CD14-positive monocyte (primary cell): Measurements from ENCODE around the gene ZDHHC8. TPM values are rescaled to one million over a fixed set of nuclear protein-coding genes. Genes with fewer than 3 reads are reported as not detected.

Experiments used
- DNase-seq, 3 donors: peaks; one replicate each; pipeline ENCODE4 v3.0.0-alpha.2; 2011 to 2022
- H2AFZ ChIP-seq: 2 replicates; pipeline ENCODE4 v1.6.0; 2012; ENCODE audit warnings: mild to moderate bottlenecking, low read depth, low read length, inconsistent platforms; ENCODE audit not compliant: insufficient read depth, poor library complexity, severe bottlenecking
- H3K27ac ChIP-seq, 2 donors: 1 replicate in 1 of 2; 2 replicates in 1 of 2; pipeline ENCODE4 v1.5.1; 2012 to 2013; ENCODE audit warnings: low read length in 2 of 2, control low read depth in 1 of 2, inconsistent platforms in 1 of 2, low read depth in 1 of 2, mild to moderate bottlenecking in 1 of 2
- H3K27me3 ChIP-seq, 2 donors: one replicate each; pipeline versions ENCODE4 v1.6.0 to v1.6.1; 2011 to 2013; ENCODE audit warnings: low read length in 2 of 2; ENCODE audit not compliant: control insufficient read depth in 2 of 2, insufficient read depth in 2 of 2
- H3K36me3 ChIP-seq, 2 donors: replicated peaks in 1 of 2; 1 replicate in 1 of 2; 2 replicates in 1 of 2; pipeline versions ENCODE4 v1.5.1 to v1.6.1; 2012 to 2013; ENCODE audit warnings: low read length in 2 of 2, control low read depth in 1 of 2, inconsistent platforms in 1 of 2, mild to moderate bottlenecking in 1 of 2; ENCODE audit not compliant: insufficient read depth in 2 of 2, control insufficient read depth in 1 of 2
- H3K4me1 ChIP-seq, 2 donors: 1 replicate in 1 of 2; 2 replicates in 1 of 2; pipeline versions ENCODE4 v1.5.1 to v1.6.1; 2012 to 2013; ENCODE audit warnings: low read length in 2 of 2, control low read depth in 1 of 2, inconsistent platforms in 1 of 2, mild to moderate bottlenecking in 1 of 2, moderate library complexity in 1 of 2; ENCODE audit not compliant: insufficient read depth in 2 of 2, control insufficient read depth in 1 of 2
- H3K4me2 ChIP-seq: replicated peaks from 2 replicates; pipeline ENCODE3; 2012; ENCODE audit warnings: low read length, moderate library complexity, mild to moderate bottlenecking; ENCODE audit not compliant: poor library complexity, severe bottlenecking; ENCODE audit errors: extremely low read depth
- H3K4me3 ChIP-seq, 3 experiments: fragments of 200-600 bp in 1 of 3; sonication (generic) in 1 of 3; replicated peaks in 1 of 3; 1 replicate in 2 of 3; 2 replicates in 1 of 3; pipeline ENCODE4 v1.5.1; 2011 to 2013; ENCODE audit warnings: low read length in 3 of 3, mild to moderate bottlenecking in 3 of 3, control low read depth in 2 of 3, low read depth in 2 of 3, inconsistent platforms in 1 of 3, moderate library complexity in 1 of 3
- H3K79me2 ChIP-seq: 2 replicates; pipeline ENCODE4 v1.6.0; 2012; ENCODE audit warnings: mild to moderate bottlenecking, control low read depth, inconsistent platforms, low read length, moderate library complexity; ENCODE audit not compliant: insufficient read depth
- H3K9ac ChIP-seq: 2 replicates; pipeline ENCODE4 v1.6.0; 2017; ENCODE audit warnings: low read length, mild to moderate bottlenecking; ENCODE audit not compliant: insufficient read depth, poor library complexity, severe bottlenecking
- H3K9me3 ChIP-seq, 2 donors: replicated peaks in 1 of 2; 1 replicate in 1 of 2; 2 replicates in 1 of 2; pipeline versions ENCODE4 v1.5.1 to v1.6.1; 2012 to 2013; ENCODE audit warnings: low read length in 2 of 2, control low read depth in 1 of 2; ENCODE audit not compliant: control insufficient read depth in 1 of 2, insufficient read depth in 1 of 2
- H4K20me1 ChIP-seq: 2 replicates; pipeline ENCODE4 v1.6.0; 2012; ENCODE audit warnings: mild to moderate bottlenecking, low read length, control low read depth, moderate library complexity; ENCODE audit not compliant: insufficient read depth
- H3K27ac Mint-ChIP-seq, 7 donors: one replicate each; pipeline ENCODE4 v1.8.0; 2020; ENCODE audit warnings: mild to moderate bottlenecking in 7 of 7, mixed read lengths in 7 of 7, moderate library complexity in 6 of 7, inconsistent platforms in 2 of 7
- H3K27me3 Mint-ChIP-seq, 3 donors: one replicate each; pipeline ENCODE4 v1.8.0; 2021 to 2022; ENCODE audit warnings: low read depth in 3 of 3, mild to moderate bottlenecking in 3 of 3, mixed read lengths in 3 of 3, moderate library complexity in 3 of 3, inconsistent platforms in 1 of 3
- H3K36me3 Mint-ChIP-seq, 2 donors: one replicate each; pipeline ENCODE4 v1.8.0; 2020; ENCODE audit warnings: mixed read lengths in 2 of 2, inconsistent platforms in 1 of 2, mild to moderate bottlenecking in 1 of 2
- H3K4me1 Mint-ChIP-seq: one replicate; pipeline ENCODE4 v1.8.0; 2020; ENCODE audit warnings: mild to moderate bottlenecking, mixed read lengths
- H3K4me3 Mint-ChIP-seq, 2 donors: one replicate each; pipeline ENCODE4 v1.8.0; 2020; ENCODE audit warnings: mild to moderate bottlenecking in 2 of 2, mixed read lengths in 2 of 2, moderate library complexity in 1 of 2
- H3K9me3 Mint-ChIP-seq, 7 donors: one replicate each; pipeline ENCODE4 v1.8.0; 2020 to 2022; ENCODE audit warnings: mixed read lengths in 7 of 7, mild to moderate bottlenecking in 6 of 7, moderate library complexity in 6 of 7, inconsistent platforms in 2 of 7
- WGBS: methylation state at CpG from one replicate; pipeline ENCODE4 v1.1.5; 2013; ENCODE audit warnings: missing lambda C conversion rate; ENCODE audit not compliant: insufficient coverage; 5-methylcytosine and 5-hydroxymethylcytosine counted together
- intact Hi-C, 2 donors: fragments of 100-400 bp; cut with micrococcal nuclease; formaldehyde crosslinking; loops; one replicate each; pipeline versions ENCODE4 v1.15.0 to v1.15.1; 2023
- polyA plus RNA-seq, 3 donors: library from polyadenylated mRNA; depleted of rRNA in 1 of 3; unstranded in 2 of 3; stranded (reverse) in 1 of 3; fragments of 300-500 nt in 2 of 3; fragments of >200 nt in 1 of 3; fragmentation: Illumina TruSeq in 2 of 3; gene quantifications; 1 replicate in 2 of 3; 2 replicates in 1 of 3; pipeline ENCODE4 v1.2.3, GENCODE V29; 2012 to 2021
- TF ChIP-seq, protein P1 (sequence below): fragments of 200-600 bp; IDR thresholded peaks from one replicate; pipeline ENCODE4 v1.8.0; 2022; ENCODE audit warnings: antibody characterized with exemption, mild to moderate bottlenecking

ZDHHC8 gene
- polyA plus RNA-seq, 3 donors, result 0.73 to 76.3 (median 1.1) TPM

DNA sequence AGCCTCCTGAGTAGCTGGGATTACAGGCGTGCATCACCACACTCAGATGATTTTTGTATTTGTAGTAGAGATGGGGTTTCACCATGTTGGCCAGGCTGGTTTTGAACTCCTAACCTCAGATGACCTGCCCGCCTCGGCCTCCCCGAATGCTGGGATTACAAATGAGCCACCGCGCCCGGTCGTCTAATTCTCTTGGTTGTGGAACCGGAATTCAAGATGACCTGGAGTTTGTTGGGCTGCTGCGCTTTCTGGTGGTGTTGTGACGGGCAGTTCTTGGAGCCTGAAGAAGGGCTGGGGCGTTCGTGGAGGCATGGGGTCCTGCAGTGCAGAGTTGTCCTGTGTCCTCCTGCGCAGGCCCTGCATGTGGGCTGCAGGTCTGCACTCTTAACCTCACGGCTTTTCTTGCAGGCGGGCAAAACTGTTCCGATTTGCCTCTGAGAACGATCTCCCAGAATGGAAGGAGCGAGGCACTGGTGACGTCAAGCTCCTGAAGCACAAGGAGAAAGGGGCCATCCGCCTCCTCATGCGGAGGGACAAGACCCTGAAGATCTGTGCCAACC lies 9.7 kb upstream of the ZDHHC8 start:
- peaks cover 45 to 71% of the 10 kb centered on the region in 2 donors for H3K36me3 Mint-ChIP-seq
- H3K9me3 Mint-ChIP-seq, result no peaks in the 10 kb centered on the region
- no peak overlapping the region for H3K4me3 Mint-ChIP-seq
- no peaks in the 10 kb centered on the region for H3K27me3 ChIP-seq
- TF ChIP-seq, protein P1, sequence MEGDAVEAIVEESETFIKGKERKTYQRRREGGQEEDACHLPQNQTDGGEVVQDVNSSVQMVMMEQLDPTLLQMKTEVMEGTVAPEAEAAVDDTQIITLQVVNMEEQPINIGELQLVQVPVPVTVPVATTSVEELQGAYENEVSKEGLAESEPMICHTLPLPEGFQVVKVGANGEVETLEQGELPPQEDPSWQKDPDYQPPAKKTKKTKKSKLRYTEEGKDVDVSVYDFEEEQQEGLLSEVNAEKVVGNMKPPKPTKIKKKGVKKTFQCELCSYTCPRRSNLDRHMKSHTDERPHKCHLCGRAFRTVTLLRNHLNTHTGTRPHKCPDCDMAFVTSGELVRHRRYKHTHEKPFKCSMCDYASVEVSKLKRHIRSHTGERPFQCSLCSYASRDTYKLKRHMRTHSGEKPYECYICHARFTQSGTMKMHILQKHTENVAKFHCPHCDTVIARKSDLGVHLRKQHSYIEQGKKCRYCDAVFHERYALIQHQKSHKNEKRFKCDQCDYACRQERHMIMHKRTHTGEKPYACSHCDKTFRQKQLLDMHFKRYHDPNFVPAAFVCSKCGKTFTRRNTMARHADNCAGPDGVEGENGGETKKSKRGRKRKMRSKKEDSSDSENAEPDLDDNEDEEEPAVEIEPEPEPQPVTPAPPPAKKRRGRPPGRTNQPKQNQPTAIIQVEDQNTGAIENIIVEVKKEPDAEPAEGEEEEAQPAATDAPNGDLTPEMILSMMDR, result no peak
- intact Hi-C loops, result no loop called here
- no peak overlapping the region for H3K27ac ChIP-seq
- H3K27ac Mint-ChIP-seq, result no peak overlapping the region
- H3K27me3 Mint-ChIP-seq, result no peaks in the 10 kb centered on the region
- H3K36me3 ChIP-seq, result peaks cover 39 to 73% of the 10 kb centered on the region in 2 donors
- H2AFZ ChIP-seq, result no peak overlapping the region
- H3K4me3 ChIP-seq, result no peak overlapping the region
- no peak for DNase-seq
- 99% methylated on average over 21 of the region's 22 CpGs for WGBS
- peaks cover 16% of the 10 kb centered on the region for H3K4me1 Mint-ChIP-seq
- peaks cover 17% of the 10 kb centered on the region for H4K20me1 ChIP-seq
- H3K79me2 ChIP-seq, result peaks cover 61% of the 10 kb centered on the region
- H3K9me3 ChIP-seq, result no peaks in the 10 kb centered on the region
- H3K4me1 ChIP-seq, result peaks cover 12 to 17% of the 10 kb centered on the region in 2 donors
- no peak overlapping the region for H3K4me2 ChIP-seq
- H3K9ac ChIP-seq, result no peak overlapping the region

DNA sequence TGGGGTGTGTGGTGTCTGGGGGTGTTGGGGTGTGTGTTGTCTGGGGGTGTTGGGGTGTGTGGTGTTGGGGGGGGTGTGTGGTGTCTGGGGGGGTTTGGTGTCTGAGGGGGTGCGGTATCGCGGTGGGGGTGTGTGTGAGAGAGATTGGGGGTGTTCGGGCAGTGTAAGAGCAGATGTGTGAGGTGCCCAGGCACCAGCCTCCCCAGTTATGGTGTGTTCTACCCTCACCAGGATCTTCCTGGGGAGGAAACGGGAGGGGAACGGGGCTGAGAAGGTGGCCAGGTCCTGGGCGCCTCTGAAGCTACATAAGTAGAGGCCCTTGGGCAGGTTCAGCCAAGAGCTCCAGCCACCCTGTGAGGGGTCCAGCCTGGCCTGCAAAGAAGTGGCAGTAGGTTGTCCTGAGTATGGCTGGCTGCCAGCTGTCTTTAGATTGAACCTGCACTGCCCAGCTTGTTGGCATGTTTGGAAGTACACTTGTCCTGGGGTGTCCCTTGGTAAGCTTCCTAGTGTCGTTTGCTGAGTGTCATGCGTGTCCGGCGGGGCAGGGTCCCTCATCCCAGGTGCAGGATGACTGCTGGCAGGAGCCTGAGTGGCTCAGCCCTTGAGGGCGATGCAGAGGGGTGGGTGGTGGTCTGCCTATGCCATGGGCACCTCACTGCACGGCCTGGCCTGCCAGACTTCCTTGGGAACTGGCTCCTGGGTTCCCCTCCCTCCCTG lies 8.1 kb upstream of the ZDHHC8 start:
- peak overlapping the region in 1 of 2 donors; percentile 20 for H3K27ac ChIP-seq
- no peak for DNase-seq
- H3K79me2 ChIP-seq, result peaks cover 50% of the 10 kb centered on the region
- H2AFZ ChIP-seq, result no peak overlapping the region
- 97% methylated on average over 9 of the region's 13 CpGs for WGBS
- Mint-ChIP-seq H3K27ac (peak overlapping the region in 2 of 7 donors; percentile 8 to 69), H3K4me1 (peaks cover 8% of the 10 kb centered on the region), H3K9me3 (no peaks in the 10 kb centered on the region), H3K36me3 (peaks cover 51 to 84% of the 10 kb centered on the region in 2 donors), H3K27me3 (no peaks in the 10 kb centered on the region), H3K4me3 (no peak overlapping the region)
- H4K20me1 ChIP-seq, result peaks cover 17% of the 10 kb centered on the region
- peaks cover 4 to 8% of the 10 kb centered on the region in 2 donors for H3K4me1 ChIP-seq
- peaks cover 39 to 80% of the 10 kb centered on the region in 2 donors for H3K36me3 ChIP-seq
- TF ChIP-seq, protein P1, result no peak
- H3K9ac ChIP-seq, result no peak overlapping the region
- H3K9me3 ChIP-seq, result no peaks in the 10 kb centered on the region
- no peaks in the 10 kb centered on the region for H3K27me3 ChIP-seq
- intact Hi-C loops, result no loop called here
- H3K4me2 ChIP-seq, result no peak overlapping the region
- no peak overlapping the region for H3K4me3 ChIP-seq
